Muscle of leg (tissue), 11 donors: Measurements from ENCODE around the gene INTS6L. TPM values are rescaled to one million over a fixed set of nuclear protein-coding genes. Genes with fewer than 3 reads are reported as not detected.

ENCODE experiments used
- DNase-seq: peaks from one replicate; pipeline ENCODE4 v3.0.0; 2013
- H3K27ac ChIP-seq: one replicate; pipeline ENCODE4 v1.5.1; 2013; ENCODE audit warnings: mild to moderate bottlenecking, low read length, control low read depth
- H3K27me3 ChIP-seq: one replicate; pipeline ENCODE4 v1.6.1; 2013; ENCODE audit warnings: low read length; ENCODE audit not compliant: control insufficient read depth, insufficient read depth
- H3K36me3 ChIP-seq: one replicate; pipeline ENCODE4 v1.6.1; 2013; ENCODE audit warnings: low read length; ENCODE audit not compliant: control insufficient read depth, insufficient read depth
- H3K4me1 ChIP-seq: one replicate; pipeline ENCODE4 v1.6.1; 2013; ENCODE audit warnings: low read length; ENCODE audit not compliant: control insufficient read depth, insufficient read depth
- H3K4me3 ChIP-seq: one replicate; pipeline ENCODE4 v1.5.1; 2013; ENCODE audit warnings: low read length, control low read depth
- H3K9me3 ChIP-seq: replicated peaks from 2 replicates; pipeline ENCODE4 v1.6.1; 2013; ENCODE audit warnings: low read depth, low read length; ENCODE audit not compliant: control insufficient read depth
- WGBS: methylation state at CpG from one replicate; pipeline ENCODE4 v1.1.5; 2013; ENCODE audit warnings: missing lambda C conversion rate; ENCODE audit not compliant: insufficient coverage; 5-methylcytosine and 5-hydroxymethylcytosine counted together
- polyA plus RNA-seq, 8 donors: library from polyadenylated mRNA; unstranded; fragments of 120-200 nt; gene quantifications; one replicate each; pipeline versions ENCODE4 v1.2.1 to v1.2.3, GENCODE V29; 2013; ENCODE audit warnings: inconsistent platforms in 1 of 8, low replicate concordance in 1 of 8; ENCODE audit not compliant: insufficient read length in 8 of 8, insufficient read depth in 1 of 8
- total RNA-seq: library from RNA; stranded (reverse); fragments of 120-200 nt; gene quantifications from one replicate; pipeline ENCODE4 v1.2.4, GENCODE V29; 2013

INTS6L gene
- total and polyA plus RNA-seq, 9 donors, result 7.6 to 16.1 (median 11.3) TPM

DNA sequence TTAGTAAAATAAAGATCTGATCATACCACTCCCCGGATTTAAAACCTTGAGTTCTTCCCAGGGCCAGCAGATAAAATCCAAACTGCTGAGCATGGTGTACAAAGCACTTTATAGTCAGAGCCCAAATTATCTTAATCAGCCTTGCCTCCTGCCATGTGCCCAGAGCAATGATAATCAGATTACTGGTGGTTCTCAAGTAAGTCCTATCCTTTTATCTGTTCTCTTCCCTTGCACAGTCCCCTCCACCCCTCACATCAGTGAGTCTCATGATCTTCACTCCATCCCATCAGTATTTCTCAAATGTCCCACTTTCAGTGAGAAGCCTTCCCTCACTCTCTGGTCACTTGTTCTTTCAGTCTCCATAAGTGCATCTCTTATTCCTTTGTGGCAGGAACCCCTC lies 22.7 kb downstream of the INTS6L start:
- DNase-seq, result no peak
- Histone ChIP-seq H3K27me3 (peaks cover 7% of the 10 kb centered on the region), H3K9me3 (no peaks in the 10 kb centered on the region), H3K4me1 (no peaks in the 10 kb centered on the region), H3K4me3 (no peak overlapping the region), H3K27ac (no peak overlapping the region), H3K36me3 (no peaks in the 10 kb centered on the region)
- 67% methylated on average over 1 of the region's 1 CpG for WGBS

DNA sequence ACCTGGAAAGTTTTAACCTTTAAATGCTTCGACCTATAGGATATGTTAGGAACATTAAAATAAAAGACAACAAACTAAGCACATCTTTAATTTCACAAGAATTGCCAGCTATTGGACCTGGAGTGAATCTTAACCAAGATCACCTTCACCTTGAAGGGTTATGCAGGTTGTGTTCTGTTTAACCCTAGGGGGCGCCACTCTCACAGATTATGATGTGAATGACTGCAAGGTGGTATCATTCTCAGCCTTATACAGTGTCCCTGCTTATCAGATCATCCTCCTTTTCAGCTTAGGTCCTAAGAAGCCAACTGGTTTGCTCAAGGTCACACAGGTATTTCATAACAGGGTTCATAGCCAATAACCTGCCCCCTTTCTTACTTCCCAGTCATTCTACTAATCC lies 23.5 kb downstream of the INTS6L start:
- no peak overlapping the region for H3K27ac ChIP-seq
- peaks cover 7% of the 10 kb centered on the region for H3K27me3 ChIP-seq
- no peak for DNase-seq
- H3K36me3 ChIP-seq, result no peaks in the 10 kb centered on the region
- no peak overlapping the region for H3K4me3 ChIP-seq
- H3K9me3 ChIP-seq, result no peaks in the 10 kb centered on the region
- H3K4me1 ChIP-seq, result no peaks in the 10 kb centered on the region
- no CpG with 5 or more reads among the region's 2 CpGs for WGBS

- no peak for DNase-seq
- Histone ChIP-seq H3K9me3 (no peaks in the 10 kb centered on the region), H3K27ac (no peak overlapping the region), H3K27me3 (peaks cover 7% of the 10 kb centered on the region), H3K4me3 (no peak overlapping the region), H3K4me1 (no peaks in the 10 kb centered on the region), H3K36me3 (no peaks in the 10 kb centered on the region)
- 61% methylated on average over 3 of the region's 5 CpGs for WGBS
Observed at GRCh38 chrX:135544338-135544948, 24.0 kb downstream of the INTS6L start.

- Histone ChIP-seq H3K4me1 (no peaks in the 10 kb centered on the region), H3K27me3 (peaks cover 9% of the 10 kb centered on the region), H3K27ac (no peak overlapping the region), H3K36me3 (no peaks in the 10 kb centered on the region), H3K9me3 (no peaks in the 10 kb centered on the region), H3K4me3 (no peak overlapping the region)
- 50% methylated on average over 1 of the region's 4 CpGs for WGBS
- no peak for DNase-seq
Observed at GRCh38 chrX:135547767-135548166, 27.3 kb downstream of the INTS6L start.

DNA sequence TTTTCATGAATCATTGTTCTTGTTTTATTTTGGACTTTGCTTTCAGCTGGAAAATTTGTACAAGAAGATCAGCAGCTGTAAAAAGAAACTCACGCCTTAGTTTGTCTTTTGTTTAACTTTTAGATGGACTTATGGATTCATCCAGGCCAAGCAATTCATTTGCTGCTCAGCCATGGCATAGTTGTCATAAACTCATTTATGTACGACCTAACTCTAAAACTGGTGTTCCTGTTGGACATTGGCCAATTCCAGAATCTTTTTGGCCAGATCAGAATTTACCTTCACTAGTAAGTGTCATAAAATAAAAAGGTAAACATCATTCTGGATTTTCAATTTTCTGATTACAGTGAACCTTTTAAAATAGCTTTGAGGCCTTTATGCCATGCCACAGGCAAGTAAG lies 29.1 kb downstream of the INTS6L start:
- 83% methylated on average over 1 of the region's 2 CpGs for WGBS
- Histone ChIP-seq H3K27ac (no peak overlapping the region), H3K36me3 (no peaks in the 10 kb centered on the region), H3K4me1 (no peaks in the 10 kb centered on the region), H3K9me3 (no peaks in the 10 kb centered on the region), H3K4me3 (no peak overlapping the region), H3K27me3 (peaks cover 3% of the 10 kb centered on the region)
- DNase-seq, result no peak

- Histone ChIP-seq H3K27me3 (no peaks in the 10 kb centered on the region), H3K9me3 (no peaks in the 10 kb centered on the region), H3K27ac (no peak overlapping the region), H3K4me1 (no peaks in the 10 kb centered on the region), H3K36me3 (no peaks in the 10 kb centered on the region), H3K4me3 (no peak overlapping the region)
- no CpG with 5 or more reads among the region's 3 CpGs for WGBS
- DNase-seq, result no peak
Observed at GRCh38 chrX:135556055-135556454, 35.6 kb downstream of the INTS6L start.

DNA sequence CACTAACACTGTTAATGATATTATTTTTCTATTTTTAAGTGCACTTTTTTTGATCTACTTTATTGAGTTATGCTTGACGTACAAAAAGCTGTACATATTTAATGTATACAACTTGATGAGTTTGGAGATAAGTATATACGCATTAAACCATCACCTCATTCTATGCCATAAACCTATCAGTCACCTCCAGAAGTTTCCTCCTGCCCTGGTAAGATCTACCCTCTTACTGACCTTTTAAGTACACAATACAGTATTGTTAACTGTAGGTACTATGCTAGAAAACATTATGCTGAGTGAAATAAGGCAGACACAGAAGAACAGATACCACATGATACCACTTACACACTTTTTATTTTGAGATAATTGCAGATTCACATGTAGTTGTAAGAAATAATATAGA lies 36.9 kb downstream of the INTS6L start:
- H3K27me3 ChIP-seq, result no peaks in the 10 kb centered on the region
- no peaks in the 10 kb centered on the region for H3K9me3 ChIP-seq
- DNase-seq, result no peak
- no peak overlapping the region for H3K27ac ChIP-seq
- H3K36me3 ChIP-seq, result no peaks in the 10 kb centered on the region
- no peaks in the 10 kb centered on the region for H3K4me1 ChIP-seq
- WGBS, result no CpG with 5 or more reads among the region's 2 CpGs
- no peak overlapping the region for H3K4me3 ChIP-seq

DNA sequence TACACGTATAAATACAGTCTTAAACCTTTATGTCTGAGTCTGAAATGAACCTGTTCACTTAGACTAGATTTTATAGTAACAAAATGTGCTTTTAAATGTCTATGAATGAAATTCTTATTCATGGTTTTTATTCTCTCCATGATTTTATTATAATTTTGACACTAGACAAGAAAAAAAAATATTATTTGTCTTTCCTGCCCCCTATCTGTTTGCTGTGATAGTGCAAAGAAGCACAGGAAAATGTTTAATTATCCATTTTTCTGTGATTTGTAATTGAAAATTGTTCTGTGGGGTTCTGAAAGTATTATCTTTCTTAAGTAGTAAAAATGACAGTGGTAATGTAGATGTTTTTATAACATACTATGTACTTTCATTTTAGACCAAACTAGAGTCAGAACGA lies 52.0 kb downstream of the INTS6L start:
- H3K9me3 ChIP-seq, result no peaks in the 10 kb centered on the region
- H3K36me3 ChIP-seq, result peaks cover 2% of the 10 kb centered on the region
- H3K27ac ChIP-seq, result no peak overlapping the region
- peaks cover 6% of the 10 kb centered on the region for H3K27me3 ChIP-seq
- no CpG with 5 or more reads among the region's 2 CpGs for WGBS
- no peak for DNase-seq
- no peak overlapping the region for H3K4me3 ChIP-seq
- no peaks in the 10 kb centered on the region for H3K4me1 ChIP-seq

GRCh38 chrX:135581496-135581895 lies 61.0 kb downstream of the INTS6L start:
- no peaks in the 10 kb centered on the region for H3K9me3 ChIP-seq
- no peaks in the 10 kb centered on the region for H3K4me1 ChIP-seq
- peak; percentile 51 for DNase-seq
- no peak overlapping the region for H3K27ac ChIP-seq
- peaks cover 11% of the 10 kb centered on the region for H3K27me3 ChIP-seq
- H3K4me3 ChIP-seq, result no peak overlapping the region
- no peaks in the 10 kb centered on the region for H3K36me3 ChIP-seq
- no CpG with 5 or more reads among the region's 2 CpGs for WGBS

DNA sequence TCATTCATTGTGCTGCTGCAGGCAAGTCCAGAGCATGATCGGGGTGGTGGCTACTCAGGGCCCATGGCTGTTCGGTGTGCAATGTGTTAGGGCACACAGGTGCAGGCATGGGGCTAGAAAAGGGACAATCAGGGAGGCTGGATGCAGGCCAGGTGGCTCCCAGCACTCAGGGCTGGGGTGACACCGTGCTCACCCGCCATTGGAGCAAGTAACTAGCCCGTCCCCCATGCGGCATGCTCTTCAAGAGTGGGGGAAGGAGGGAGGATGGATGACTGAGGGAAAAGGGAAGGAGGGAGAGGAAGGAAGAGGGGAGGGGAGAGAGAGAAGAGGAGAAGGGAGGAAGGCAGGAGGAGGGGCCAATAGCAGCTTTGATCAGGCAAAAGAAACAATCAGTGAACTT lies 64.7 kb downstream of the INTS6L start:
- H3K27me3 ChIP-seq, result peaks cover 14% of the 10 kb centered on the region
- H3K4me1 ChIP-seq, result no peaks in the 10 kb centered on the region
- no peak overlapping the region for H3K4me3 ChIP-seq
- DNase-seq, result no peak
- H3K27ac ChIP-seq, result no peak overlapping the region
- WGBS, result 62% methylated on average over 6 of the region's 6 CpGs
- H3K36me3 ChIP-seq, result no peaks in the 10 kb centered on the region
- no peaks in the 10 kb centered on the region for H3K9me3 ChIP-seq

GRCh38 chrX:135591871-135592270 lies 71.4 kb downstream of the INTS6L start:
- Histone ChIP-seq H3K36me3 (no peaks in the 10 kb centered on the region), H3K9me3 (no peaks in the 10 kb centered on the region), H3K4me1 (no peaks in the 10 kb centered on the region), H3K27me3 (peaks cover 9% of the 10 kb centered on the region), H3K27ac (no peak overlapping the region), H3K4me3 (no peak overlapping the region)
- DNase-seq, result no peak
- WGBS, result no CpG with 5 or more reads among the region's 4 CpGs
